ENCODE data around the gene GTF3C6. TPM values are rescaled to one million over a fixed set of nuclear protein-coding genes. Genes with fewer than 3 reads are reported as not detected.

Gene GTF3C6
- total and polyA plus RNA-seq, 2 donors from 2014 or later: 78.1 to 128 TPM

Other genes starting within 250 kb of the GTF3C6 start
- gene CDK19, start 143.2 kb upstream of the GTF3C6 start, total RNA-seq: 20.4 TPM
- 4.9 TPM for gene CDK19, start 143.2 kb upstream of the GTF3C6 start, polyA plus RNA-seq (ENCODE audit: insufficient read depth, low read depth, low replicate concordance)
- gene AMD1, start 83.9 kb upstream of the GTF3C6 start, total RNA-seq: 72.3 TPM
- gene AMD1, start 83.9 kb upstream of the GTF3C6 start, polyA plus RNA-seq (ENCODE audit: insufficient read depth, low read depth, low replicate concordance): 32.8 TPM
- 24.9 TPM for gene RPF2, start 23.3 kb downstream of the GTF3C6 start, total RNA-seq
- 27.5 TPM for gene RPF2, start 23.3 kb downstream of the GTF3C6 start, polyA plus RNA-seq (ENCODE audit: insufficient read depth, low read depth, low replicate concordance)
- 3.7 TPM for gene SLC16A10, start 128.8 kb downstream of the GTF3C6 start, total RNA-seq
- 5.9 TPM for gene SLC16A10, start 128.8 kb downstream of the GTF3C6 start, polyA plus RNA-seq (ENCODE audit: insufficient read depth, low read depth, low replicate concordance)